NCI-H2227 treated with DMSO at 0.1 percent for 48 hours (cell line): Measurements from ENCODE around the gene NRXN2.
A peak's percentile ranks its signal among the peaks of the same experiment; 100 is the strongest.
"Not testable (repeated sequence)": the region's sequence is repeated elsewhere in the genome, so short reads cannot be mapped to it uniquely, and the experiment has no call there.

Experiments used
- DNase-seq: peaks from one replicate; lab custom pipeline; 2025; lab: John Stamatoyannopoulos, UW

The NRXN2 gene

GRCh38 chr11:64674774-64675173 lies 48.2 kb downstream of the NRXN2 start:
- no peak for DNase-seq

- DNase-seq: no peak
Measured at GRCh38 chr11:64673279-64673678, 49.7 kb downstream of the NRXN2 start.

GRCh38 chr11:64672875-64673274 lies 50.1 kb downstream of the NRXN2 start:
- DNase-seq: no peak

GRCh38 chr11:64670975-64671374 lies 52.0 kb downstream of the NRXN2 start:
- DNase-seq: no peak

- no peak for DNase-seq
Measured at GRCh38 chr11:64667154-64667745, 55.7 kb downstream of the NRXN2 start.

GRCh38 chr11:64665411-64665821 lies 57.6 kb downstream of the NRXN2 start:
- no peak for DNase-seq

GRCh38 chr11:64664236-64664870 lies 58.6 kb downstream of the NRXN2 start:
- DNase-seq: not testable (repeated sequence)

- no peak for DNase-seq
Measured at GRCh38 chr11:64663656-64664055, 59.3 kb downstream of the NRXN2 start.

GRCh38 chr11:64661614-64662013 lies 61.4 kb downstream of the NRXN2 start:
- no peak for DNase-seq

- DNase-seq: no peak
Measured at GRCh38 chr11:64661146-64661545, 61.9 kb downstream of the NRXN2 start.

- no peak for DNase-seq
Measured at GRCh38 chr11:64660706-64661105, 62.3 kb downstream of the NRXN2 start.

GRCh38 chr11:64660205-64660604 lies 62.8 kb downstream of the NRXN2 start:
- no peak for DNase-seq

GRCh38 chr11:64659417-64660144 lies 63.4 kb downstream of the NRXN2 start:
- no peak for DNase-seq

GRCh38 chr11:64658265-64658664 lies 64.7 kb downstream of the NRXN2 start:
- no peak for DNase-seq

- DNase-seq: no peak
Measured at GRCh38 chr11:64656862-64657261, 66.1 kb downstream of the NRXN2 start.

GRCh38 chr11:64655941-64656601 lies 66.9 kb downstream of the NRXN2 start:
- DNase-seq: no peak

- DNase-seq: no peak
Measured at GRCh38 chr11:64654958-64655541, 67.9 kb downstream of the NRXN2 start.

- DNase-seq: no peak
Measured at GRCh38 chr11:64654439-64654838, 68.6 kb downstream of the NRXN2 start.

- DNase-seq: no peak
Measured at GRCh38 chr11:64653388-64653973, 69.5 kb downstream of the NRXN2 start.

GRCh38 chr11:64652586-64653387 lies 70.2 kb downstream of the NRXN2 start:
- peak; percentile 71 for DNase-seq

- DNase-seq: no peak
Measured at GRCh38 chr11:64650923-64651523, 72.0 kb downstream of the NRXN2 start.
